Astrocyte (in vitro differentiated cells and primary cell): ENCODE data around the gene ARHGAP26. TPM values are rescaled to one million over a fixed set of nuclear protein-coding genes. Genes with fewer than 3 reads are reported as not detected.

Source experiments
- DNase-seq: peaks from one replicate; pipeline ENCODE4 v3.0.0-alpha.2; 2010; ENCODE audit warnings: low read depth
- FAIRE-seq: peaks from 2 replicates; lab custom pipeline; 2011; peaks lifted over from hg19 to GRCh38; lab: Jason Lieb, UNC
- H2AFZ ChIP-seq: 2 replicates; pipeline ENCODE4 v1.6.0; 2012; ENCODE audit warnings: low read depth, low read length, inconsistent platforms
- H3K27ac ChIP-seq: 2 replicates; pipeline ENCODE4 v1.5.1; 2011; ENCODE audit warnings: low read depth, low read length, inconsistent platforms
- H3K27me3 ChIP-seq: 2 replicates; pipeline ENCODE4 v1.6.0; 2011; ENCODE audit warnings: low read length, inconsistent platforms; ENCODE audit not compliant: insufficient read depth
- H3K36me3 ChIP-seq: 2 replicates; pipeline ENCODE4 v1.5.1; 2011; ENCODE audit warnings: low read length, inconsistent platforms; ENCODE audit not compliant: insufficient read depth
- H3K4me1 ChIP-seq: 2 replicates; pipeline ENCODE4 v1.5.1; 2011; ENCODE audit warnings: low read length, inconsistent platforms; ENCODE audit not compliant: insufficient read depth
- H3K4me2 ChIP-seq: 2 replicates; pipeline ENCODE4 v1.6.0; 2012; ENCODE audit warnings: low read length, inconsistent platforms
- H3K4me3 ChIP-seq: 2 replicates; pipeline ENCODE4 v1.5.1; 2011; ENCODE audit warnings: low read depth, mild to moderate bottlenecking, low read length, inconsistent platforms; ENCODE audit not compliant: insufficient read depth
- H3K79me2 ChIP-seq: 2 replicates; pipeline ENCODE4 v1.6.0; 2012; ENCODE audit warnings: mild to moderate bottlenecking, low read length, inconsistent platforms; ENCODE audit not compliant: insufficient read depth
- H3K9ac ChIP-seq: 2 replicates; pipeline ENCODE4 v1.6.0; 2012; ENCODE audit warnings: mild to moderate bottlenecking, low read length, inconsistent platforms
- H3K9me3 ChIP-seq: 2 replicates; pipeline ENCODE4 v1.5.1; 2012; ENCODE audit warnings: low read depth, mild to moderate bottlenecking, low read length, inconsistent platforms; ENCODE audit not compliant: insufficient read depth
- H4K20me1 ChIP-seq: 2 replicates; pipeline ENCODE4 v1.6.0; 2012; ENCODE audit warnings: low read length, inconsistent platforms; ENCODE audit not compliant: insufficient read depth
- H3K27ac Mint-ChIP-seq: one replicate; pipeline ENCODE4 v1.8.0; 2021; ENCODE audit warnings: mild to moderate bottlenecking, mixed read lengths; ENCODE audit not compliant: unreplicated experiment
- H3K27me3 Mint-ChIP-seq: one replicate; pipeline ENCODE4 v1.8.0; 2021; ENCODE audit warnings: low read depth, mixed read lengths; ENCODE audit not compliant: unreplicated experiment
- H3K36me3 Mint-ChIP-seq: one replicate; pipeline ENCODE4 v1.8.0; 2021; ENCODE audit warnings: low read depth, mixed read lengths; ENCODE audit not compliant: unreplicated experiment
- H3K4me1 Mint-ChIP-seq: one replicate; pipeline ENCODE4 v1.8.0; 2021; ENCODE audit warnings: low read depth, mixed read lengths; ENCODE audit not compliant: unreplicated experiment
- H3K4me3 Mint-ChIP-seq: one replicate; pipeline ENCODE4 v1.8.0; 2021; ENCODE audit warnings: mild to moderate bottlenecking, moderate library complexity, mixed read lengths; ENCODE audit not compliant: unreplicated experiment
- H3K9me3 Mint-ChIP-seq: one replicate; pipeline ENCODE4 v1.8.0; 2021; ENCODE audit warnings: mild to moderate bottlenecking, mixed read lengths; ENCODE audit not compliant: unreplicated experiment
- CTCF ChIP-seq: IDR thresholded peaks from 2 replicates; pipeline ENCODE4 v1.5.1; 2011; ENCODE audit warnings: low read depth, mild to moderate bottlenecking, inconsistent platforms, low read length, moderate library complexity; ENCODE audit not compliant: insufficient read depth
- EZH2 ChIP-seq: IDR thresholded peaks from 2 replicates; pipeline ENCODE4 v1.6.1; 2012; ENCODE audit warnings: mild to moderate bottlenecking, low read length, inconsistent platforms; ENCODE audit not compliant: insufficient read depth
- total RNA-seq: library from RNA; stranded (reverse); gene quantifications from 2 replicates; pipeline ENCODE4 v1.2.1, GENCODE V29; 2021

The ARHGAP26 gene
- total RNA-seq, 1 donor from 2014 or later, result 5.6 TPM

DNA sequence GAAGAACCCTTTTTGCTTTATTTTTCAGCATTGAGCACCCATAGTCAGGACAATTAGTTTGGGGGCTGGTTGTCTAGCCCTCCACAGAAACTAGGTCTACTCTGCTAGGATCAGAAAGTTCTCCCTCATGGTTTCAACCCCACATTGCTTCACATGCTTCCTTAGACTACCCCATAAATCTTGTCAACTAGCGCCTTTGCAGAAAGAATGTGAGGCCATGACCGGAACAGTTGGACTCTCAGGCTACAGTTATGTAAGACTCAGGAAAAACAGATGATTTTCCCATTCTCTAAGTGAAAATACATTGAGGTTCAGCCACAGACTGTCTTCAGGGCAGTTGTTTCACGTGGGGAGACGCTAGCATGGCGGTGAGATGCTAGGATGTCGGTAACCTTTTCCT is 377.7 kb downstream of the ARHGAP26 start:
- Mint-ChIP-seq H3K27me3 (no peaks in the 10 kb centered on the region), H3K36me3 (no peaks in the 10 kb centered on the region), H3K27ac (no peak overlapping the region), H3K4me3 (no peak overlapping the region), H3K4me1 (peaks cover 13% of the 10 kb centered on the region), H3K9me3 (peaks cover 2% of the 10 kb centered on the region)
- peaks cover 5% of the 10 kb centered on the region for H3K4me1 ChIP-seq
- no peaks in the 10 kb centered on the region for H3K27me3 ChIP-seq
- no peak overlapping the region for H3K4me2 ChIP-seq
- no peaks in the 10 kb centered on the region for H3K36me3 ChIP-seq
- TF ChIP-seq CTCF (no peak), EZH2 (no peak)
- FAIRE-seq, result no peak
- DNase-seq, result peak; percentile 61
- H3K79me2 ChIP-seq, result no peaks in the 10 kb centered on the region
- no peak overlapping the region for H3K9ac ChIP-seq
- no peak overlapping the region for H3K4me3 ChIP-seq
- no peak overlapping the region for H3K27ac ChIP-seq
- H2AFZ ChIP-seq, result no peak overlapping the region
- no peaks in the 10 kb centered on the region for H4K20me1 ChIP-seq
- no peaks in the 10 kb centered on the region for H3K9me3 ChIP-seq

DNA sequence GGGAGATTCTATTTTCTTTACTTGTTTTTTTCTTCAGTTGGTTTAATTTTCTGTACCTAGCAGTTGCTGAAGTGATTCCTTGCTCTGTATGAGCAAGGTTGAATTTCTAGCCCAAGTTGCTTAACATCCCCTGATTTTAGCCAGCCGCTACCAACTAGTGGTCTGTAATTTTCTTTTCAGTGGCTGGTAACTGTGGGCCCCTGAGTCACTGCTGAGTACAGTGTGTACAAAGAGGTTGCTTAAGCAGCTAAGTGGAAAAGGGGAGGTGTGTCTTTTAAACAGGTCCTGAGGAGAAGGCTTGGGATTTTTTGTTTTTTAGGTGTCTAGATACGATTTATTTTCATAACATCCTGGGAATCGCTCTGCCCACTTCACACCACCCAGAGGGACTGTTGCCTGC is 378.6 kb downstream of the ARHGAP26 start:
- TF ChIP-seq CTCF, result no peak
- TF ChIP-seq EZH2, result no peak
- Mint-ChIP-seq H3K4me3 (no peak overlapping the region), H3K27me3 (no peaks in the 10 kb centered on the region), H3K27ac (peak overlapping the region; percentile 37), H3K36me3 (no peaks in the 10 kb centered on the region), H3K9me3 (peaks cover 2% of the 10 kb centered on the region), H3K4me1 (peaks cover 15% of the 10 kb centered on the region)
- no peaks in the 10 kb centered on the region for H3K9me3 ChIP-seq
- no peaks in the 10 kb centered on the region for H3K79me2 ChIP-seq
- H2AFZ ChIP-seq, result no peak overlapping the region
- no peaks in the 10 kb centered on the region for H4K20me1 ChIP-seq
- H3K36me3 ChIP-seq, result no peaks in the 10 kb centered on the region
- no peak overlapping the region for H3K9ac ChIP-seq
- FAIRE-seq (no peak), DNase-seq (peak; percentile 38)
- no peaks in the 10 kb centered on the region for H3K27me3 ChIP-seq
- no peak overlapping the region for H3K4me3 ChIP-seq
- H3K27ac ChIP-seq, result no peak overlapping the region
- H3K4me1 ChIP-seq, result peaks cover 6% of the 10 kb centered on the region
- H3K4me2 ChIP-seq, result no peak overlapping the region

GRCh38 chr5:143149759-143150158 is 379.6 kb downstream of the ARHGAP26 start:
- H3K36me3 ChIP-seq, result no peaks in the 10 kb centered on the region
- Mint-ChIP-seq H3K27me3 (no peaks in the 10 kb centered on the region), H3K4me3 (no peak overlapping the region), H3K27ac (no peak overlapping the region), H3K36me3 (no peaks in the 10 kb centered on the region), H3K4me1 (peaks cover 20% of the 10 kb centered on the region), H3K9me3 (peaks cover 2% of the 10 kb centered on the region)
- no peaks in the 10 kb centered on the region for H3K9me3 ChIP-seq
- H3K4me2 ChIP-seq, result no peak overlapping the region
- no peak overlapping the region for H3K9ac ChIP-seq
- DNase-seq (no peak), FAIRE-seq (no peak)
- H3K27me3 ChIP-seq, result no peaks in the 10 kb centered on the region
- H3K27ac ChIP-seq, result no peak overlapping the region
- TF ChIP-seq EZH2, result no peak
- TF ChIP-seq CTCF, result no peak
- no peak overlapping the region for H3K4me3 ChIP-seq
- H3K79me2 ChIP-seq, result no peaks in the 10 kb centered on the region
- peaks cover 10% of the 10 kb centered on the region for H3K4me1 ChIP-seq
- no peak overlapping the region for H2AFZ ChIP-seq
- no peaks in the 10 kb centered on the region for H4K20me1 ChIP-seq
